GM19043 (cell line): Measurements from ENCODE around the gene LAMB4.

ENCODE experiments used
- ATAC-seq: cut with Tn5 transposase; IDR thresholded peaks from one replicate; pipeline ENCODE4 v1.9.1; 2021; ENCODE audit warnings: low read depth; ENCODE audit not compliant: unreplicated experiment

LAMB4 gene

DNA sequence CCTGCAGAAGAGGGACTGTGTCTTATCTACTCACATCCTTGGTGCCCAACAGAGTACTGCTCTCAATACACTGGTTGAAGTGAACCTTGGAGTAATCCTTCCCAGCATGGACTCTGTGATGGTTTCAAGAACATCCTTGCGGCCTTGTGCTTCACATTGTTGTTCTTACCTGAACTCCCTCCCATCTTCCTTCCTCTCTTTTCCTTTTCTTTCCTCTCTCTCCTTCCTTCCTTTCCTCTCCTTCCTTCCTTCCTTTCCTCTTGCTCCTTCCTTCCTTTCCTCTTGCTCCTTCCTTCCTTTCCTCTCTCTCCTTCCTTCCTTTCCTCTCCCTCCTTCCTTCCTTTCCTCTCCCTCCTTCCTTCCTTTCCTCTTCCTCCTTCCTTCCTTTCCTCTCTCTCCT, 153.5 kb downstream of the LAMB4 start:
- no peak for ATAC-seq

DNA sequence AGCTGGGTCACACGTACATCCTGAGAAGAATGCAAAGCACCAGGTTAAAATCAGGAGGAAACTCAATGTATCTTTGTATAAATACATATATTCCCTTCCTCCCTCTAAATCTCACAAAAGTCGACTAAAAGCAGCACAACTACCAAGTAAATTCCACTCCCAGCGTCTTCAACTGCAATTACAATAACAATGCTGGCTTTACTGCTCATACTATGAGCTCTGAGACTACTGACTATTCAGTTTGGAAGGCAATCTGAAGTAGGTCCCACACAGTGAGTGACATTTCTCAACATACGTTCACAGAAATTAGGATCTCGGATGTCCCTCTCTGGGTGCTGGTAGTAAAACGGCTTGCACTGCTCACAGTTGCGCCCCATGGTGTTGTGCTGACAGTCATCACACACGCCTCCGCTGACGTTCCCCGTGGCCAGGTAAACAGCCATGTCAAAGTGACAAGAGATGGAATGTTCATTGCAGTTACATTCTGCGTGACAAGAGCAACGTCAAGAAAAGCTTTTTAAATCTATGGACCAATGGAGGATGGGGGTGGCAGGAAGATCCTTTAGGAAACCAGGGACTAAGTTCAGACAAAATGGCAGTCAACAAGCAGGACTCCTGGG, 154.7 kb downstream of the LAMB4 start:
- no peak for ATAC-seq

DNA sequence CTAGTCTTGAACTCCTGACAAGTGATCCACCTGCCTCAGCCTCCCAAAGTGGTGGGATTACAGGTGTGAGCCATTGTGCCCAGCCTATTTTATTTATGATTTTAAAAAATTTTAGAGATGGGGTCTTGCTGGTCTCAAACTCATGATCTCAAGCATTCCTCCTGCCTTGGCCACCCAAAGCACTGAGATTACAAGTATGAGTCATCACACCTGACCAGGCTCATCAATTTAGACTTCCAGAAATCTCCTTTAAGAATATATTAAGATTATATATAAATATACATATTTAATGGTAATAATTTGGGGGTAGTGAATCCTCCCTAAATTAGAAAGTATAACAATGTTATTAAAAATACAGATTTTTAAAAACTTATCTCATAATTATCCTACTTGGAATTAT, 156.3 kb downstream of the LAMB4 start:
- no peak for ATAC-seq
